HG03060 (cell line): ENCODE data around the gene TP73.

Experiments
- ATAC-seq: cut with Tn5 transposase; IDR thresholded peaks from one replicate; pipeline ENCODE4 v1.9.1; 2021; ENCODE audit warnings: low read depth, moderate number of reproducible peaks; ENCODE audit not compliant: unreplicated experiment

TP73 gene

GRCh38 chr1:3651026-3651929, 1.0 kb upstream of the TP73 start:
- no peak for ATAC-seq

GRCh38 chr1:3652548-3653285, 401 bp downstream of the TP73 start:
- ATAC-seq: no peak

GRCh38 chr1:3653286-3653618, 936 bp downstream of the TP73 start:
- no peak for ATAC-seq

- no peak for ATAC-seq
Observed at GRCh38 chr1:3654549-3655281, 2.4 kb downstream of the TP73 start.

DNA sequence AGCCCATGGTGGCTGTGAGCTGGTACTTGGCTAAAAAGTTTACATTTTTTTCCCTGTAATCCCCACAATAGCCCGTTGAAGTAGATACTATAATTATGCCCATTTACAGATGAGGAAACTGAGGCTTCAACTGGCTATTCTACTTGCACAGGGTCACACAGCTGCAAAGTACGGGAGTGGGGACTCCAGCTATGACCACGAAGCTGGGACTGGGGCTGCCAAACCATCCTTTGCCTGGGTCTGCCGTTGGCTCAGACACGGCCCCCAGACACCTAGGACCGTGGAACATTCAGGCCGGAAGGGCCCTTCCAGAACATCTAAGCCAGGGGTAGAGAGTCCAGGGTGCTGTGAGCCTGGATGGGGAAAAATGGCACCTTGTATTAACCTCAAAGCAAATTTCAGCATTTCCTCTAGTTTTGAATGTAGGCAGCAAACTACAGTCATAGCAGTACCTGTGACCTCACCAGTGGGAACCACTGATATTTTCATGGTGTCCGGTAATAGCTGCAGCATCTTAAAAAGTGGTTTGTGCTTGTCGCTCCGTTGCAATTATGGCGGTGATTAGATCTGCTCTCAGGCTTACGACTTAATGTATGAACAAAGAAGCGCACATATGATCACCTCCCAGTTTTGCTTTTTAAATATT, 4.3 kb downstream of the TP73 start:
- ATAC-seq: no peak

DNA sequence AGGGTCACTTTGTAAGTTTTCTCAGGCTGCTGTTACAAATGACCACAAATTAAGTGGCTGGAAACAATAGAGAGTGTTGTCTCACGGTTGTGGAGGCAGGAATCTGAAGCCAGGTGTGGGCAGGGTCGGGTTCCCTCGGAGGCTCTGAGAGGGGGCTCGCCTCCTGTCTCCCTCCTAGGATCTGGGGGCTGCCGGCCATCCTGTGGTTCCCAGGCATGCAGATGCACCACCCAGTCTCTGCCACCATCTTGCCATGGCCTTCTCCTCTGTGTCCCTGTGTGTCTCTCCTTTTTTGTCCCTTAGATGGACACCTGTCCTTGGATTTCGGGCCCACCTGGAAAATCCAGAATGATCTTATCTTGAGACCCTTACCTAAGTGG, 4.8 kb downstream of the TP73 start:
- ATAC-seq: no peak

DNA sequence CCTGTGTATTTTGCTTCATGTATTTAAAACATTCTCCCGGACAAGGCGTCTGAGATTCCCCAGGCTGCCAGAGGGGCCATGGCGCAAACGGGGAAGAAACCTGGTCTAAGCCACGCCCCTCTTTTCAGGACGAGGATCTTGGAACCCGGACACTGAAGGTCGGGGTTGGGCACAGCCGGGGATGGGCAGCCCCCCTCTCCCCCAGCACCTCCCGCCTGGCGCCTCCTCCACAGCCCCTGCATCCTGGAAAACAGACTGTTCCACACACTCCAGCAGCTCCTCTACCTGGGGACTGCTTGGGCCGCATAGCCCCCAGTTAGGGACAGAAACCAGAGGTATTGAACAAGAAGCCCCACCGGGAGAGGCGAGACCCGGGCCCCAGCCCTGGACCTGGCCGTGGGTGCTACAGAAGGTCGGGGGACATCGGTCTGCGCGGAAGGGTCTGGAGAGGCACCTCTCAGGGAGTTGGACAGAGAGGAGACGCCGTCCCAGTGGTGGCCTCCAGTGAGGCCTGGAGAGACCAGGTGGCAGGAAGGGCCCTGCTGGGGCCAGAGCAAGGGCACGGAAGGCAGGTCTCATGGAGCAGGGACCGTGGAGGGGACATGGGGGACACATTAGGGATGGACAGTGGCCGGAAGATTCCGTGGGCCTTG, 5.4 kb downstream of the TP73 start:
- ATAC-seq: no peak

GRCh38 chr1:3658231-3658615, 5.9 kb downstream of the TP73 start:
- no peak for ATAC-seq

DNA sequence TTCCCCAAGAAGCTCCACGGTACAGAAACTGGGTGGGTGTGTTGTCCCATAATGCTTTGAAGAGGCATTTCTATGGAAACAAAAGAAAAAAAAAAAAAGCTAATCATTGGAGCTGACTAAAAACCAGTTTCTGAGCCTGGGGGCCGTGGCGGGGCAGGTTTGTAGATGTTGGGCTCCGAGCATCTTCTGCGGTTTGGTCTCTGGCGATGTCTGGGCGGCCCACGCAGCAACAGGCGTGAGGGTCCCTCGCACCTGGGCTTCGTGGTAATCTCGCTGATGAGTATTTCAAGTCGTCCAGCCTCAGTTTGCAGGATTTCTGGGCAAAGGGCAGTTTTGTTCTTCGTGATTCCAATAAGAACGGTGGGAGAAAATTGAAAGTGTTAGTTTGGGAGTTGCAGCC, 6.8 kb downstream of the TP73 start:
- ATAC-seq: no peak

DNA sequence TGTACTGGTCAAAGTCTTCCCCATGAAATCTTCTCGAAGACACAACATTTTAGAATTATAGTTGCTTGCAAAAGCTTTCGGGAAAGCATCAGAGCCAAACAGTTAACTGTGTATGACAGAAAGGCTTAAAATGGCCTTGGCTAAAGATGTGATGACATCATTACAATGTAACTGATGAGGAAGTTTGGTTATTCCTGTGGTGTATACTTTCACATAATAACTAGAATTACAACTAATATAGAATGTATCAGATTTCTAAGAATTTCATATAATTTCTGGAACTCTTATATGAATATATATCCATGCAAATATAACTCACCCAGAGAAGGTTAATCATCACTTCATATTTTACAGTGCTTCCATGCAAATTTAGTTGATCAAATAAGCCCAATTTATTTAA, 8.4 kb downstream of the TP73 start:
- ATAC-seq: no peak

- ATAC-seq: no peak
Observed at GRCh38 chr1:3661631-3662030, 9.3 kb downstream of the TP73 start.

DNA sequence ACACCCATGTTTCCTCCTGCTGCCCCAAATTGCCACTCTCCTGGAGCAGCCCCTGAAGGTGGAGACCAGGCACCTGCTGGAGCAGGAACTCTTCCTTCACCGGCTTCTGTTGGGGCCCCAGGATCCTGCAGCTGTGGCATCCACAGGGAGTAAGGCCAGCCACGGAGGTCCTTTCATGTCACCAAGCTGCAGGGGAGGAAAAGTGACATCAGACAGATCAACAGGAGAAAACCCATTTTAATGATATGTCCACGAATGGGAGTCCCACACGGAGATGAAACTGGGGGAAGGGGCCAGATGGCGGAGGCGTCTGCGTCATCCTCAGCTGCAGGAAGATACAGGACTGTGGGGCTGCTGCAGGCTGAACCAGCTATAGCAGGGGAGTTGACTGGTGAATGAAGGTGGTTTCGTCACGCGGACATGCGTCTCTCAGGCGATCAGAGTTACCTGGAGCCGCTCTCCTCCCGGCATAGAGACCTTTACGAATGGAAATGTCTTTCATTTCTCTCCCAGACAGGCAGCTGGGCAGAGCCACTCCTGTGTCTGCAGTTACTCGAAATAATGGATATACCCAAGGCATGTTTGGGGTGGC, 9.9 kb downstream of the TP73 start:
- ATAC-seq: no peak

GRCh38 chr1:3663999-3664699, 11.8 kb downstream of the TP73 start:
- no peak for ATAC-seq

DNA sequence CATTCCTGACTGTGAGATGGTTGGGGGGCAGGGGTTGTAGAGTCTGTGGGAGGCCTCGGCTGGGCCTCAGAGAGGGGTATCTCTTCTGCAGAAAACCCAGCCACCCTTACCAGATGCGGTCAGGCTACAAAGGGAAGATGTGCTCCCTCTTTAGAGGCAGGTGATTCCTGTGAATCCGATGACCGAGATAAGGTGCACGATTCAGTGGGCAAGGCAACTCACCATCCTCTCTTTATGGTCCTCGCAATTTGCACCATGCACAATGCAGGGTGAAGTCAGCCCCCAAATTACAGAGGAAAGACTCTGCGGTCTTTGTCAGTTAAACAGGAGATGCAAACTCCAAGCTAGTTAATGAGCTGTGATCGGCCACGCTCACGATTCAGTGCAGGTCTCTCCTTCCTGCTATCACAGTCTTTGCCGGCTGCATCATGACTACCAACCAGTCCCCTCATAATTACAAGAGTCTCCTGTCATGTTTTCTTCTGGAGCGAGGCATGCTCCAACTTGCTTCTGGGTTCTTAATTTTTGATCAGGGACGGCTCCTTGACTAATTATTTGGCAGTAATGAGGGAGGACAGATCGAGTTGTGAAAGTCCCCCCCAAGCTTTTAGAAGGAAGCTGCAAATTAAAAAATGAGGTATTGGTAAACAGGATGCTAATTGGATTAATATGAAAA, 12.5 kb downstream of the TP73 start:
- no peak for ATAC-seq

GRCh38 chr1:3668148-3668547, 15.8 kb downstream of the TP73 start:
- ATAC-seq: no peak

- ATAC-seq: no peak
Observed at GRCh38 chr1:3668585-3669300, 16.4 kb downstream of the TP73 start.

- ATAC-seq: no peak
Observed at GRCh38 chr1:3669421-3669821, 17.1 kb downstream of the TP73 start.

DNA sequence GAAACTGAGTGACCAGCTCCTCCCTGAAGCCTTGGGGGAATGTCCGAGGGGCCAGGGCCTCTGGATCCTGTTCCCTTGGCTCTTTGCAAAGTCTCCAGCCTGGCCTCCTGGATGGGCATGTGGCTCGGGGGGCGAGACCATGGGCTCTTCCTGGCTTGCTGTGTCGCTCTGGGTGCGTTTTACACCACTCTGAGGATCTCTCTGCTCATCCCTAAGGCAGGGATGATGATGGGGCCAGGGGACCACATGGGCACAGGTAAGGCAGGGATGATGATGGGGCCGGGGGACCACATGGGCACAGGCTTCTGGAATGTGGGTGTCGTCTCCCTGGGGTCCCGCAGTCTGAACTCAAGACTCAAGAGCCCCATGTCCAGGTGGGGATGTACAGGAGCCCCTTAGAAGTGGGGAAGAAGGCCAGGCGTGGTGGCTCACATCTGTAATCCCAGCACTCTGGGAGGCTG, 17.7 kb downstream of the TP73 start:
- no peak for ATAC-seq
